CD4-positive, alpha-beta T cell (primary cell): Measurements from ENCODE around the gene RNF167. TPM values are rescaled to one million over a fixed set of nuclear protein-coding genes. Genes with fewer than 3 reads are reported as not detected.

Source experiments
- ATAC-seq: fragments of 200-7000 bp; cut with Tn5 transposase; one replicate; pipeline ENCODE4 v1.10.0; 2022; ENCODE audit warnings: mild to moderate bottlenecking; ENCODE audit not compliant: poor library complexity
- CTCF ChIA-PET: fragments of 350-600 bp; sonication (Branson Sonifier 250); formaldehyde crosslinking; loops from one replicate; lab custom pipeline; 2021; ENCODE audit warnings: antibody characterized with exemption, inconsistent platforms; lab: Charles Lee
- POLR2A ChIA-PET: fragments of 350-600 bp; sonication (Branson Sonifier 250); formaldehyde crosslinking; loops from one replicate; lab custom pipeline; 2021; ENCODE audit warnings: antibody characterized with exemption, inconsistent platforms; lab: Charles Lee
- DNase-seq, 14 experiments: peaks; one replicate each; pipeline ENCODE4 v3.0.0-alpha.2; 2013 to 2020; ENCODE audit warnings: mixed read lengths in 2 of 14
- H3K27ac ChIP-seq, 2 donors: one replicate each; pipeline versions ENCODE4 v1.5.1 to v1.7.0; 2013; ENCODE audit warnings: low read length in 2 of 2, low read depth in 1 of 2, mild to moderate bottlenecking in 1 of 2
- H3K27me3 ChIP-seq, 2 experiments: 1 replicate in 1 of 2; 2 replicates in 1 of 2; pipeline versions ENCODE4 v1.6.1 to v1.7.0; 2013; ENCODE audit warnings: low read length in 2 of 2, control low read depth in 1 of 2, mild to moderate bottlenecking in 1 of 2, moderate library complexity in 1 of 2; ENCODE audit not compliant: insufficient read depth in 2 of 2, control insufficient read depth in 1 of 2
- H3K36me3 ChIP-seq: one replicate; pipeline ENCODE4 v1.6.1; 2013; ENCODE audit warnings: low read length, control low read depth; ENCODE audit not compliant: insufficient read depth
- H3K4me1 ChIP-seq: one replicate; pipeline ENCODE4 v1.6.1; 2013; ENCODE audit warnings: low read length, control low read depth; ENCODE audit not compliant: insufficient read depth
- H3K4me3 ChIP-seq: one replicate; pipeline ENCODE4 v1.5.1; 2013; ENCODE audit warnings: mild to moderate bottlenecking, low read length, moderate library complexity
- H3K9me3 ChIP-seq, 2 experiments: 1 replicate in 1 of 2; 2 replicates in 1 of 2; pipeline versions ENCODE4 v1.6.1 to v1.7.0; 2013; ENCODE audit warnings: low read length in 2 of 2, mild to moderate bottlenecking in 2 of 2, control low read depth in 1 of 2, moderate library complexity in 1 of 2; ENCODE audit not compliant: control insufficient read depth in 1 of 2, insufficient read depth in 1 of 2
- H3K27ac Mint-ChIP-seq: one replicate; pipeline ENCODE4 v1.8.0; 2020; ENCODE audit warnings: mixed read lengths
- H3K27me3 Mint-ChIP-seq: one replicate; pipeline ENCODE4 v1.8.0; 2021; ENCODE audit warnings: mixed read lengths
- H3K36me3 Mint-ChIP-seq: one replicate; pipeline ENCODE4 v1.8.0; 2021; ENCODE audit warnings: low read depth, mixed read lengths
- H3K4me1 Mint-ChIP-seq: one replicate; pipeline ENCODE4 v1.8.0; 2021; ENCODE audit warnings: low read depth, mixed read lengths
- H3K4me3 Mint-ChIP-seq: one replicate; pipeline ENCODE4 v1.8.0; 2020; ENCODE audit warnings: mild to moderate bottlenecking, mixed read lengths
- H3K9me3 Mint-ChIP-seq: one replicate; pipeline ENCODE4 v1.8.0; 2020; ENCODE audit warnings: mixed read lengths
- intact Hi-C, 2 experiments: fragments of 100-400 bp; cut with DNase I in 1 of 2; cut with micrococcal nuclease in 1 of 2; formaldehyde crosslinking; loops; one replicate each; pipeline versions ENCODE4 v1.15.1 to v1.9.0; 2023 to 2025; cut with DNase I, micrococcal nuclease
- total RNA-seq, 174 experiments: library from RNA in 2 of 174; stranded (reverse) in 2 of 174; gene quantifications; one replicate each; pipeline ENCODE4 v1.2.3 and lab custom pipeline; 2021 to 2026
- TF ChIP-seq, protein P1 (sequence below): fragments of 200-600 bp; IDR thresholded peaks from one replicate; pipeline ENCODE4 v1.8.0; 2022; ENCODE audit warnings: antibody characterized with exemption, mild to moderate bottlenecking

The RNF167 gene
- total RNA-seq, 2 experiments from 2014 or later: 59.3 to 62.8 TPM

DNA sequence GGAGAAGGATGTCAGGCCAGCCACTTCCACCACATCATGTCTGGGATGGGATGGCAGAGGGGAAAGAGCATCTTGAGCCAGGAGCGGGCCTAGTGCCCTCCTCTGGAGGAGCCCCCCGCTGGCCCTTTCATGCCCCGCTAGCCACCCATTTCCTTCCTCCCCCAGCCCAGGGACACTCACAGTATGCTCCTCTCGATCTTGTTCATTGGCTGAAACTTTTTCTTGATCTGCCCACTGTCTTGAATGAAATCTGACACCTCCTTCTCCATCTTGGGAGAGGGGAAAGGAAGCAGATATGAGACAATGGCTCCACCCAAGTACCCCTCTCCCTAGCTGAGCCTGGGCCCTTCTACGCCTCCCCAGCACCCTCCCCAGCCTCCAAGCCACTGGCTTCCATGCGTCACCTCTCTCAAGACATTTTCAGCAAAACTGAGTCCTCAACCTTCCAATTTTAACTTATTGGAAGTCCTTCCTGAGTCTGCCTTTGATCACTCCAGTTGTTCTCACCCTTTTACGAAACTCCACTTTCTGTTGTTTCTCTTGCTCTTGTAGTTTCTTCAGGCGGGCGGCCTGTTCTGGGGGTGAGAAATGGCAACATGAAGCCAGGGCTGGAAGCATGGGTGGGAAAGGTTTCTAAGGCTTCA, 20.3 kb downstream of the RNF167 start:
- intact Hi-C loops: loop anchor here in 1 of 2 experiments (10.0 kb wide), 2 partner anchors 166 to 596 kb away; partner anchors contain the start of genes PSMB6 and UBE2G1
- Histone ChIP-seq H3K27me3 (no peaks in the 10 kb centered on the region), H3K27ac (no peak overlapping the region), H3K4me1 (no peaks in the 10 kb centered on the region), H3K9me3 (no peaks in the 10 kb centered on the region), H3K36me3 (peaks cover 16% of the 10 kb centered on the region), H3K4me3 (no peak overlapping the region)
- peaks cover 9% of the 10 kb centered on the region for H3K4me1 Mint-ChIP-seq
- TF ChIP-seq, protein P1, sequence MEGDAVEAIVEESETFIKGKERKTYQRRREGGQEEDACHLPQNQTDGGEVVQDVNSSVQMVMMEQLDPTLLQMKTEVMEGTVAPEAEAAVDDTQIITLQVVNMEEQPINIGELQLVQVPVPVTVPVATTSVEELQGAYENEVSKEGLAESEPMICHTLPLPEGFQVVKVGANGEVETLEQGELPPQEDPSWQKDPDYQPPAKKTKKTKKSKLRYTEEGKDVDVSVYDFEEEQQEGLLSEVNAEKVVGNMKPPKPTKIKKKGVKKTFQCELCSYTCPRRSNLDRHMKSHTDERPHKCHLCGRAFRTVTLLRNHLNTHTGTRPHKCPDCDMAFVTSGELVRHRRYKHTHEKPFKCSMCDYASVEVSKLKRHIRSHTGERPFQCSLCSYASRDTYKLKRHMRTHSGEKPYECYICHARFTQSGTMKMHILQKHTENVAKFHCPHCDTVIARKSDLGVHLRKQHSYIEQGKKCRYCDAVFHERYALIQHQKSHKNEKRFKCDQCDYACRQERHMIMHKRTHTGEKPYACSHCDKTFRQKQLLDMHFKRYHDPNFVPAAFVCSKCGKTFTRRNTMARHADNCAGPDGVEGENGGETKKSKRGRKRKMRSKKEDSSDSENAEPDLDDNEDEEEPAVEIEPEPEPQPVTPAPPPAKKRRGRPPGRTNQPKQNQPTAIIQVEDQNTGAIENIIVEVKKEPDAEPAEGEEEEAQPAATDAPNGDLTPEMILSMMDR: no peak
- ChIA-PET POLR2A (no interaction called here), CTCF (no interaction called here)
- H3K27me3 Mint-ChIP-seq: no peaks in the 10 kb centered on the region
- ATAC-seq: no peak
- DNase-seq: no peak
- H3K27ac Mint-ChIP-seq: no peak overlapping the region
- no peak overlapping the region for H3K4me3 Mint-ChIP-seq
- peaks cover 29% of the 10 kb centered on the region for H3K36me3 Mint-ChIP-seq
- H3K9me3 Mint-ChIP-seq: no peaks in the 10 kb centered on the region

DNA sequence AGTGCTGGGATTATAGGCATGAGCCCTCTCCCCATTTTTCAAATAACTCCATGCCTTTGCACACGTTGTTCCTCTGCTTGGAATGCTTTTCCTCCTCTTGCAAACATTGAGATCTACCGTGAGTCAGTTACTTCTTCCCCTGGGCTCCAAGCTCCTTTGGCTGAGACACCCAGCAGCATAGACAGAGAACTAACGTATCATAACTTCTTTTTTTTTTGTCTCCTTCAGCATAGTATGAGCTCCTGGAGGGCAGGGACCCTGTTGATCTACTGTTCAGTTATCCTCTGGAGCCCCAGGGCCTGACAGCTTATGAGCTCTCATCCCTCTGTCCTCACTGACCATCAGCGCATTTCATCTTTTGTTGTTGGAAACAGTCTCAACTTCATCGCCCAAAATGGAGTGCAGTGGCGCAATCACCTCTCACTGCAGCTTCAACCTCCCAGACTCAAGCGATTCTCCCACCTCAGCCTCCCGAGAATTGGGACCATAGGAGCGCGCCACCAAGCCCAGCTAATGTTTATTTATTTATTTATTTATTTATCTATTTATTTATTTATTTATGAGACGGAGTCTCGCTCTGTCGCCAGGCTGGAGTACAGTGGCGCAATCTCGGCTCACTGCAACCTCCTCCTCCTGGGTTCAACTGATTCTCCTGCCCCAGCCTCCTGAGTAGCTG, 25.4 kb downstream of the RNF167 start:
- no peaks in the 10 kb centered on the region for H3K9me3 Mint-ChIP-seq
- no peak for ATAC-seq

More for the DNA sequence above, 25.4 kb downstream of the RNF167 start:
- no peak for DNase-seq
- intact Hi-C loops: loop anchor here in 1 of 2 experiments (10.0 kb wide), 2 partner anchors 171 to 601 kb away; partner anchors contain the start of genes PSMB6 and UBE2G1
- Mint-ChIP-seq H3K36me3 (peaks cover 17% of the 10 kb centered on the region), H3K27me3 (no peaks in the 10 kb centered on the region), H3K4me1 (peaks cover 13% of the 10 kb centered on the region), H3K27ac (peak overlapping the region; percentile 34), H3K4me3 (peak overlapping the region; percentile 69)
- CTCF ChIA-PET: interaction anchor here (1.5 to 3.3 kb wide), 2 partner anchors 32 to 56 kb away, joined by 3 to 21 read pairs; partner anchors contain the start of gene INCA1
- H3K4me3 ChIP-seq: no peak overlapping the region
- H3K27ac ChIP-seq: no peak overlapping the region
- no peaks in the 10 kb centered on the region for H3K27me3 ChIP-seq
- POLR2A ChIA-PET: interaction anchor here (0.6 to 9.8 kb wide), 5 partner anchors 17 to 64 kb away, joined by 3 to 350 read pairs (median 54); partner anchors contain the start of genes C17orf107, CHRNE, ENO3 and INCA1
- TF ChIP-seq, protein P1: no peak
- peaks cover 14% of the 10 kb centered on the region for H3K36me3 ChIP-seq
- H3K4me1 ChIP-seq: peaks cover 38% of the 10 kb centered on the region
- no peaks in the 10 kb centered on the region for H3K9me3 ChIP-seq
